Heart left ventricle (tissue), 13 donors: ENCODE data around the gene KCNE4.

ENCODE experiments used
- CTCF ChIP-seq, 12 donors: fragments of 200-600 bp; sonication (generic) in 4 of 12; IDR thresholded peaks; one replicate each; pipeline versions ENCODE4 v1.5.0 to v1.8.0; 2018 to 2022; ENCODE audit warnings: antibody characterized with exemption in 12 of 12, mild to moderate bottlenecking in 5 of 12
- POLR2A ChIP-seq, 2 donors: fragments of 450-650 bp; IDR thresholded peaks; one replicate each; pipeline ENCODE4 v1.6.1; 2017; ENCODE audit warnings: antibody characterized with exemption in 2 of 2, mild to moderate bottlenecking in 2 of 2, moderate library complexity in 2 of 2
- donor health status: ischemic (EF 13 %, LVEDD 7.1; RV severe dilation, severe dysfunction).
- donor health status: DM: no; HTN: yes; CAD: no.
- donor health status: DM: no; HTN: no; CAD: no.
- donor health status: ischemic (EF 25% LVEDD 6.9; RV normal size, moderate dysfunction).
- donor health status: ischemic (EF 25% LVEDD 5.7; RV mildly dilated, moderate dysfunction).
- donor health status: ischemic (EF 35%, LVEDD 5.7; RV mildly dilated, moderate dysfunction).
- donor health status: nonischemic (EF 11% LVEDD 7.7; RV severe dilation, severe dysfunction).
- donor health status: DM: yes; HTN: yes; CAD: no.
- donor health status: PGD.
- donor health status: ischemic (EF 29% LVEDD 5.4; RV normal size, mild dysfunction).
- donor health status: nonischemic (EF 23%, LVEDD 6.1; RV moderate dilation, normal function).

GRCh38 chr2:223090540-223091235 lies 38.7 kb downstream of the KCNE4 start:
- TF ChIP-seq CTCF (IDR thresholded peaks at IDR 0.05) (no peak), POLR2A (IDR thresholded peaks at IDR 0.05) (no peak)
